Peyer's patch (tissue), 4 donors: Measurements from ENCODE around the gene PAFAH1B1.

ENCODE experiments used
- POLR2A ChIP-seq, 2 donors: fragments of 450-650 bp; IDR thresholded peaks; one replicate each; pipeline ENCODE4 v1.5.1; 2017; ENCODE audit warnings: antibody characterized with exemption in 2 of 2, mild to moderate bottlenecking in 2 of 2, moderate library complexity in 2 of 2
- TF ChIP-seq, protein P1 (sequence below), 6 experiments: fragments of 450-650 bp in 4 of 6; fragments of 200-600 bp in 2 of 6; sonication (generic) in 1 of 6; IDR thresholded peaks; one replicate each; pipeline ENCODE4 v1.5.1; 2017 to 2019; ENCODE audit warnings: antibody characterized with exemption in 6 of 6, mild to moderate bottlenecking in 3 of 6, moderate library complexity in 1 of 6

DNA sequence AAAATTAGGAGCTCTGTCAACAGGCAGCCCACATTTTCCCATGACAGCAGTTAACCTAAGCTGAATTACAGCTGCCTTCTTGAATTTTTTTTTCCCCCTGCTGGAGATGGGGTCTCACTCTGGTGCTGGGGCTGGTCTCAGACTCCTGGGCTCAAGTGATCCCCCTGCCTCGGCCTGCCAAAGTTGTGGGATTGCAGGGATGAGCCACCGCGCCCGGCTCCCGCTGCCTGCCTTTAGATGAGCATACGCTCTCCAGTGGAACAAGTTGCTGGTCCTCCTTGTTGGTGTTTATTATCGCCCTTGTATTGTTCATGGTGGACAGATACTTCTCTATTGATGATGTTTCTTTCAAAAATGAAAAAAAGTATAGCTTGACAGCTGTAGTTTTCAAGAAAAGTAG is 15.6 kb downstream of the PAFAH1B1 start:
- TF ChIP-seq, protein P1, sequence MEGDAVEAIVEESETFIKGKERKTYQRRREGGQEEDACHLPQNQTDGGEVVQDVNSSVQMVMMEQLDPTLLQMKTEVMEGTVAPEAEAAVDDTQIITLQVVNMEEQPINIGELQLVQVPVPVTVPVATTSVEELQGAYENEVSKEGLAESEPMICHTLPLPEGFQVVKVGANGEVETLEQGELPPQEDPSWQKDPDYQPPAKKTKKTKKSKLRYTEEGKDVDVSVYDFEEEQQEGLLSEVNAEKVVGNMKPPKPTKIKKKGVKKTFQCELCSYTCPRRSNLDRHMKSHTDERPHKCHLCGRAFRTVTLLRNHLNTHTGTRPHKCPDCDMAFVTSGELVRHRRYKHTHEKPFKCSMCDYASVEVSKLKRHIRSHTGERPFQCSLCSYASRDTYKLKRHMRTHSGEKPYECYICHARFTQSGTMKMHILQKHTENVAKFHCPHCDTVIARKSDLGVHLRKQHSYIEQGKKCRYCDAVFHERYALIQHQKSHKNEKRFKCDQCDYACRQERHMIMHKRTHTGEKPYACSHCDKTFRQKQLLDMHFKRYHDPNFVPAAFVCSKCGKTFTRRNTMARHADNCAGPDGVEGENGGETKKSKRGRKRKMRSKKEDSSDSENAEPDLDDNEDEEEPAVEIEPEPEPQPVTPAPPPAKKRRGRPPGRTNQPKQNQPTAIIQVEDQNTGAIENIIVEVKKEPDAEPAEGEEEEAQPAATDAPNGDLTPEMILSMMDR (IDR thresholded peaks at IDR 0.05), result no peak
- no peak for TF ChIP-seq POLR2A (IDR thresholded peaks at IDR 0.05)
